Spinal cord (tissue), 10 donors: ENCODE results near the gene GNPNAT1. TPM values are rescaled to one million over a fixed set of nuclear protein-coding genes. Genes with fewer than 3 reads are reported as not detected.
"Not testable (repeated sequence)": the region's sequence is repeated elsewhere in the genome, so short reads cannot be mapped to it uniquely, and the experiment has no call there.

ENCODE experiments used
- DNase-seq, 6 donors: peaks; one replicate each; pipeline versions ENCODE4 v3.0.0 to v3.0.0-alpha.2; 2013 to 2015; ENCODE audit warnings: low spot score in 6 of 6, low read depth in 4 of 6
- H3K27ac ChIP-seq: one replicate; pipeline ENCODE4 v1.5.1; 2013; ENCODE audit warnings: low read depth, low read length, control low read depth
- H3K27me3 ChIP-seq: one replicate; pipeline ENCODE4 v1.6.1; 2013; ENCODE audit warnings: low read length; ENCODE audit not compliant: control insufficient read depth, insufficient read depth
- H3K36me3 ChIP-seq: one replicate; pipeline ENCODE4 v1.6.1; 2013; ENCODE audit warnings: low read length; ENCODE audit not compliant: control insufficient read depth, insufficient read depth
- H3K4me1 ChIP-seq: one replicate; pipeline ENCODE4 v1.6.1; 2013; ENCODE audit warnings: low read length; ENCODE audit not compliant: control insufficient read depth, insufficient read depth
- H3K4me3 ChIP-seq: one replicate; pipeline ENCODE4 v1.5.1; 2013; ENCODE audit warnings: low read depth, low read length, control low read depth
- H3K9me3 ChIP-seq: one replicate; pipeline ENCODE4 v1.6.1; 2013; ENCODE audit warnings: low read length; ENCODE audit not compliant: control insufficient read depth, insufficient read depth
- WGBS: methylation state at CpG from one replicate; pipeline ENCODE4 v1.1.5; 2013; ENCODE audit warnings: missing lambda C conversion rate; ENCODE audit not compliant: insufficient coverage; 5-methylcytosine and 5-hydroxymethylcytosine counted together
- polyA plus RNA-seq, 2 donors: library from polyadenylated mRNA; unstranded; fragments of 120-200 nt; gene quantifications; one replicate each; pipeline ENCODE4 v1.2.1, GENCODE V29; 2013; ENCODE audit not compliant: insufficient read length in 2 of 2
- total RNA-seq, 2 donors: library from RNA; depleted of rRNA in 1 of 2; stranded (reverse); fragments of 120-200 nt in 1 of 2; fragments of >200 nt in 1 of 2; gene quantifications; one replicate each; pipeline versions ENCODE4 v1.2.3 to v1.2.4, GENCODE V29; 2013 to 2014
- donor health status: healthy.

Gene GNPNAT1
- total and polyA plus RNA-seq, 4 donors: 11.1 to 16.7 (median 16.3) TPM

- no peaks in the 10 kb centered on the region for H3K9me3 ChIP-seq
- H3K36me3 ChIP-seq: peaks cover 6% of the 10 kb centered on the region
- H3K4me3 ChIP-seq: no peak overlapping the region
- DNase-seq: no peak
- no peaks in the 10 kb centered on the region for H3K27me3 ChIP-seq
- H3K4me1 ChIP-seq: no peaks in the 10 kb centered on the region
- H3K27ac ChIP-seq: no peak overlapping the region
Observed at GRCh38 chr14:52769887-52770286, 21.5 kb downstream of the GNPNAT1 start.

GRCh38 chr14:52767058-52767833 is 24.2 kb downstream of the GNPNAT1 start:
- Histone ChIP-seq H3K27me3 (no peaks in the 10 kb centered on the region), H3K36me3 (peaks cover 9% of the 10 kb centered on the region), H3K9me3 (no peaks in the 10 kb centered on the region), H3K4me1 (no peaks in the 10 kb centered on the region), H3K4me3 (no peak overlapping the region), H3K27ac (no peak overlapping the region)
- 88% methylated on average over 1 of the region's 3 CpGs for WGBS
- DNase-seq: no peak

DNA sequence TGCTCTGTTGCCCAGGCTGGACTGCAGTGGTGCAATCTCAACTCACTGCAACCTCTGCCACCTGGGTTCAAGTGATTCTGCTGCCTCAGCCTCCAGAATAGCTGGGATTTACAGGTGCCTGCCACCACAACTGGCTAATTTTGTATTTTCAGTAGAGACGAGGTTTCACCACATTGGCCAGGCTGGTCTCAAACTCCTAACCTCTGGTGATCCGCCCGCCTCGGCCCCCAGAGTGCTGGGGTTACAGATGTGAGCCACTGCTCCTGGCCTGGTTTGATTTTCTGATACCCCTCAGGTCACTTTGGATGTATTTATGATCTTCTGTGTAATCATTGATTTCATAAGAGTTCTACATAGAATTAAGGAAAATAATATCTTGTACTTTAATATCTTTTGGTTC is 28.5 kb downstream of the GNPNAT1 start:
- H3K4me3 ChIP-seq, H3K27me3 ChIP-seq, DNase-seq, H3K4me1 ChIP-seq, H3K9me3 ChIP-seq, H3K27ac ChIP-seq: not testable (repeated sequence)
- WGBS: 100% methylated on average over 1 of the region's 4 CpGs
- H3K36me3 ChIP-seq: peaks cover 21% of the 10 kb centered on the region

DNA sequence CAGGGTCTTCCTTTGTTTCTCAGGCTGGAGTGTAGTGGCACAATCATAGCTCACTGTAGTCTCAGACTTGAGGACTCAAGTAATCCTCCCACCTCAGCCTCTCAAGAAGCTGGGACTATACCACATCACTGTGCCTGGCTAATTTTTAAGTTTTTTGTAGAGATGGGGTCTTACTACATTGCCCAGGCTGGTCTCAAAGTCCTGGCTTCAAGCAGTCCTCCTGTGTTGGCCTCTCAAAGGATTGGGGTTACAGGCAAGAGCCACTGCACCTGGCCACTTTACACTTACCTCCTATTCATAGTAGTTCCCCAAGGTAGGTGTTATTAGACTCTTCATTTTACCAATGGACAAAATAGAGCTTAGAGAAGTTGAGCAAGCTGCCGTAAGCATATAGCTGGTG is 32.3 kb downstream of the GNPNAT1 start:
- no CpG with 5 or more reads among the region's 1 CpG for WGBS
- Histone ChIP-seq H3K9me3 (no peaks in the 10 kb centered on the region), H3K36me3 (peaks cover 12% of the 10 kb centered on the region), H3K4me1 (no peaks in the 10 kb centered on the region), H3K4me3 (no peak overlapping the region), H3K27ac (no peak overlapping the region), H3K27me3 (no peaks in the 10 kb centered on the region)
- no peak for DNase-seq

DNA sequence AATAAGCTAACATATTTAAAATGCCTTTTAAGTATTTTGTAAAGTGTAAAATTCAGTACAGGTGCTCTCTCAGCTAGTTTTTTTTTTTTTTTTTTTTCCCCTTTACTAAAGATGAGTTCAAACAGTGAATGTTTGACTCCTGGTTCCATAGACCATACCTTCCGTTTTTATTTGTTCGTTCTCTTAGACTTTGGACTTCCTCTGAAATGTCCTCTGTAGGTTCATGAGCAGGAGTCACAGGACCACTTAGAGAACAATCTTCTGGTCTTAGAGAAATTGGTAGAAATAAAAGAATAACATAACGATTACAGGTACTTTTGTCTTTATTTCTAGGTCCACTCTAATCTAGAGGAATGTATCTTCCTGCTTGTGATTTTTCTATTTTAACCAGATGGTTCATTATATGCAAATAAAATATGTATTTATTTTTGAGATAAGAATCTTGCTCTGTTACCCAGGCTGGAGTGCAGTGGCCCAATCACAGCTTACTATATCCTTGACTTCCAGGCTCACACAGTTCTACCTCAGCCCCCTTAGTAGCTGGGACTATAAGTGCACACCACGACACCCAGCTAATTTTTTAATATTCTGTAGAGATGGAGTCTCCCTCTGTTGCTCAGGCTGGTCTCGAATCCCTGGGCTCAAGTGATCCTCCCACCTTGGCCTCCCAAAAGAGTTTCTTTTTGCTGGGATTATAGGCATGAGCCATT is 35.6 kb downstream of the GNPNAT1 start:
- WGBS: no CpG with 5 or more reads among the region's 5 CpGs
- no peak overlapping the region for H3K4me3 ChIP-seq
- no peaks in the 10 kb centered on the region for H3K27me3 ChIP-seq
- H3K27ac ChIP-seq: no peak overlapping the region
- no peaks in the 10 kb centered on the region for H3K9me3 ChIP-seq
- H3K36me3 ChIP-seq: peaks cover 10% of the 10 kb centered on the region
- H3K4me1 ChIP-seq: no peaks in the 10 kb centered on the region
- DNase-seq: no peak

DNA sequence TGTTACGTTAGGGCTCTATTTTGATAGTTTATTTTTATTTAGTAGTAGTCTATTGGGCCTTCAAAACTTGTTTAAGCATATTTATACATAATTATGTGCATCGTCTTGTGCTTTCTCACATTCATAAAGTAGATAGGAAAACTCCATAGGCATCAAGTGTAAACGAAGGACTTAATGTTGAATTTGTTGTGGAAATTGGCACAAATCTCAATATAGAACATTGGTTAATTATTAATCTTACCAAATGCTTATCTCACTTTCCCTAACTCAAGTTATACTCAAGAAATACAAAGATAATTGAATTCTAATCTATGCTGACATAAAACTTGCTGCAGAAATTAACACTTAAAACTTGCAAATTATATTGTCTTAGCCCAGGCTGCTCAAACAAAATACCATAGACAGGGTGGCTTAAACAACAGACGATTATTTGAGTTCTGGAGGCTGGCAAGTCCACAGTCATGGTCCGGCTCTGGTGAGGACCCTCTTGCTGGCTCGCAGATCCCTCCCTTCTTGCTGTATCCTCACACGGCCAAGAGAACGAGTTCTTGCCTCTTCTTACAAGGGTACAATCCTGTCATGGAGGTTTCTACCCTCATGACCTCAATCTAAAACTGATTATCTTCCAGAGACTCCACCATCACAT is 42.6 kb downstream of the GNPNAT1 start:
- DNase-seq: no peak
- no peaks in the 10 kb centered on the region for H3K27me3 ChIP-seq
- H3K4me3 ChIP-seq: no peak overlapping the region
- no peak overlapping the region for H3K27ac ChIP-seq
- H3K4me1 ChIP-seq: no peaks in the 10 kb centered on the region
- WGBS: 89% methylated on average over 5 of the region's 8 CpGs
- H3K9me3 ChIP-seq: no peaks in the 10 kb centered on the region
- H3K36me3 ChIP-seq: peaks cover 7% of the 10 kb centered on the region

GRCh38 chr14:52741865-52742264 is 49.5 kb downstream of the GNPNAT1 start:
- Histone ChIP-seq H3K36me3 (peaks cover 3% of the 10 kb centered on the region), H3K4me3 (no peak overlapping the region), H3K9me3 (no peaks in the 10 kb centered on the region), H3K4me1 (no peaks in the 10 kb centered on the region), H3K27me3 (no peaks in the 10 kb centered on the region), H3K27ac (no peak overlapping the region)
- DNase-seq: no peak

- no peak for DNase-seq
- H3K4me3 ChIP-seq: no peak overlapping the region
- whole genome bisulfite sequencing: no CpG with 5 or more reads among the region's 1 CpG
- no peaks in the 10 kb centered on the region for H3K9me3 ChIP-seq
- peaks cover 3% of the 10 kb centered on the region for H3K36me3 ChIP-seq
- H3K27me3 ChIP-seq: no peaks in the 10 kb centered on the region
- no peak overlapping the region for H3K27ac ChIP-seq
- H3K4me1 ChIP-seq: no peaks in the 10 kb centered on the region
Observed at GRCh38 chr14:52740751-52741150, 50.7 kb downstream of the GNPNAT1 start.

DNA sequence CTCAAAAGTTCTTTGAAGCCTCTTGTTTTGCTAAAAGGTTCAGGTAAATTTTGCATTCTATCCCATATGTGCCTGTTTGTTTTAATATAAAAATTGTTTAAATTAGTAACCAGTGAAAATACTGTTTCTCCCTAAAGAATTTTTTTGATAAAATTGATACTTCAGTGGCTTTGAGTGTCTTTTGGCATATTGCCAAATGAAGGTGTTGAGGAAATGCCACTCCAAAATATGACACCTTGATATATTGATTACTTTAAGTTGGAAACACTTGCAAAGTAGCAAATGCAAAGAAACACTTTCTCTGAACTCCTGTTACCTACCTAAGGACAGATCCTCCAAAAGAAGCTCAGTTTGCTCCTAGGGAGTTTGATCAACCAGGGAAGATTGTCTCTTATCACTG is 53.0 kb downstream of the GNPNAT1 start:
- Histone ChIP-seq H3K4me1 (no peaks in the 10 kb centered on the region), H3K27me3 (no peaks in the 10 kb centered on the region), H3K4me3 (no peak overlapping the region), H3K36me3 (no peaks in the 10 kb centered on the region), H3K9me3 (no peaks in the 10 kb centered on the region), H3K27ac (no peak overlapping the region)
- DNase-seq: no peak
